K562 (cell line): ENCODE data around the gene ITIH3. TPM values are rescaled to one million over a fixed set of nuclear protein-coding genes. Genes with fewer than 3 reads are reported as not detected.

Experiments
- ATAC-seq: fragments of 200-7000 bp; cut with Tn5 transposase; 3 replicates; pipeline ENCODE4 v1.9.1; 2020; ENCODE audit warnings: moderate library complexity
- BruUV-seq: library from RNA; stranded (reverse); fragments of 400-500 nt; replicated peaks from 2 replicates; lab custom pipeline; 2021; lab: Mats Ljungman, UMichigan
- CTCF ChIA-PET: fragments of 300-600 bp; formaldehyde crosslinking; extraction: SDS; loops from one replicate; lab custom pipeline; 2021; ENCODE audit warnings: low intra/inter-chr PET ratio; lab: Yijun Ruan, JAX
- POLR2A ChIA-PET: fragments of 300-600, 350-650 bp; sonication (Branson Sonifier 250); formaldehyde crosslinking; extraction: SDS; loops from one replicate; lab custom pipeline; 2021; ENCODE audit warnings: antibody characterized with exemption, inconsistent platforms; lab: Yijun Ruan, JAX
- DNase-seq, 4 experiments: peaks; one replicate each; pipeline versions ENCODE4 v3.0.0 to v3.0.0-alpha.2; 2011 to 2018; ENCODE audit warnings: low spot score in 3 of 4, mixed read lengths in 3 of 4; ENCODE audit errors: extremely low read depth in 1 of 4
- FAIRE-seq: peaks from 2 replicates; lab custom pipeline; 2011; peaks lifted over from hg19 to GRCh38; lab: Jason Lieb, UNC
- H2AFZ ChIP-seq: 2 replicates; pipeline ENCODE4 v1.6.0; 2011; ENCODE audit warnings: low read depth, low read length, control low read depth, inconsistent platforms
- H3K27ac ChIP-seq: fragments of 200-600 bp; 3 replicates; pipeline ENCODE4 v1.8.0; 2011; ENCODE audit warnings: low read depth, mild to moderate bottlenecking, control low read depth, inconsistent platforms, low read length, moderate library complexity, mixed read lengths; ENCODE audit errors: extremely low read depth
- H3K27me3 ChIP-seq, 2 experiments: fragments of 300-600 bp in 1 of 2; 2 replicates in 1 of 2; 3 replicates in 1 of 2; pipeline versions ENCODE4 v1.6.0 to v1.8.0; 2011; ENCODE audit warnings: inconsistent platforms in 2 of 2, low read length in 2 of 2, mild to moderate bottlenecking in 1 of 2, mixed read lengths in 1 of 2, moderate library complexity in 1 of 2; ENCODE audit not compliant: control insufficient read depth in 2 of 2, insufficient read depth in 2 of 2
- H3K36me3 ChIP-seq: fragments of 300-600 bp; 3 replicates; pipeline ENCODE4 v1.8.0; 2011; ENCODE audit warnings: mild to moderate bottlenecking, low read length, inconsistent platforms; ENCODE audit not compliant: control insufficient read depth, insufficient read depth
- H3K4me1 ChIP-seq, 2 experiments: fragments of 200-600 bp in 1 of 2; replicated peaks in 1 of 2; 2 replicates in 1 of 2; 3 replicates in 1 of 2; pipeline versions ENCODE4 v1.5.1 to v1.8.0; 2011; ENCODE audit warnings: inconsistent platforms in 2 of 2, low read length in 2 of 2, mild to moderate bottlenecking in 1 of 2, mixed read lengths in 1 of 2, moderate library complexity in 1 of 2; ENCODE audit not compliant: control insufficient read depth in 2 of 2, insufficient read depth in 2 of 2
- H3K4me2 ChIP-seq: 2 replicates; pipeline ENCODE4 v1.6.1; 2011; ENCODE audit warnings: low read length, control low read depth, inconsistent platforms, mixed read lengths; ENCODE audit not compliant: insufficient read depth
- H3K4me3 ChIP-seq: fragments of 200-600 bp; sonication (generic), shearing (Covaris generic); 2 replicates; pipeline ENCODE4 v1.5.1; 2016; ENCODE audit warnings: control low read depth, inconsistent platforms
- H3K79me2 ChIP-seq: fragments of 200-600 bp; 3 replicates; pipeline ENCODE4 v1.8.0; 2011; ENCODE audit warnings: low read length, inconsistent platforms; ENCODE audit not compliant: control insufficient read depth, insufficient read depth
- H3K9ac ChIP-seq, 2 experiments: 2 replicates each; pipeline versions ENCODE4 v1.6.0 to v1.6.1; 2011; ENCODE audit warnings: low read depth in 2 of 2, low read length in 2 of 2, control low read depth in 1 of 2, inconsistent platforms in 1 of 2, mild to moderate bottlenecking in 1 of 2, mixed read lengths in 1 of 2; ENCODE audit not compliant: insufficient read depth in 1 of 2
- H3K9me1 ChIP-seq: one replicate; pipeline ENCODE4 v1.6.0; 2011; ENCODE audit warnings: inconsistent platforms, mild to moderate bottlenecking, low read length, moderate library complexity; ENCODE audit not compliant: control insufficient read depth, insufficient read depth
- H3K9me3 ChIP-seq: replicated peaks from 2 replicates; pipeline ENCODE4 v1.5.1; 2011; ENCODE audit warnings: low read depth, low read length, inconsistent platforms; ENCODE audit not compliant: control insufficient read depth, insufficient read depth
- H4K20me1 ChIP-seq: replicated peaks from 2 replicates; pipeline ENCODE4 v1.6.1; 2011; ENCODE audit warnings: low read length, inconsistent platforms, mixed read lengths; ENCODE audit not compliant: control insufficient read depth, insufficient read depth
- BRD4 ChIP-seq: fragments of 200-600 bp; sonication (generic); IDR thresholded peaks from 2 replicates; pipeline ENCODE4 v1.6.1; 2017; ENCODE audit warnings: inconsistent platforms
- CHD4 ChIP-seq: fragments of 200-600 bp; sonication (generic); IDR thresholded peaks from 3 replicates; pipeline ENCODE4 v1.6.1; 2012; ENCODE audit warnings: low read depth, mild to moderate bottlenecking, mixed read lengths, low read length, inconsistent platforms; ENCODE audit not compliant: insufficient read depth, insufficient replicate concordance, poor library complexity, severe bottlenecking
- DACH1 ChIP-seq: fragments of 450-650 bp; IDR thresholded peaks from 2 replicates; pipeline ENCODE4 v1.6.1; 2018; ENCODE audit not compliant: partially characterized antibody
- ETS2 ChIP-seq: IDR thresholded peaks from 2 replicates; pipeline ENCODE4 v1.6.1; 2016; ENCODE audit warnings: borderline replicate concordance, missing genetic modification characterization, mild to moderate bottlenecking, moderate library complexity, missing compliant biosample characterization; ENCODE audit not compliant: poor library complexity, severe bottlenecking
- ETV6 ChIP-seq, 3 experiments: fragments of 150-350 bp in 1 of 3; sonication (generic) in 1 of 3; formaldehyde crosslinking in 1 of 3; IDR thresholded peaks; 2 replicates each; pipeline versions ENCODE4 v1.6.1 to v1.8.0; 2014 to 2022; ENCODE audit warnings: borderline replicate concordance in 2 of 3, low read depth in 2 of 3, antibody characterized with exemption in 1 of 3, low read length in 1 of 3, mild to moderate bottlenecking in 1 of 3, missing genetic modification reagents in 1 of 3
- MAFG ChIP-seq: fragments of 450-650 bp; conservative IDR thresholded peaks from 2 replicates; pipeline ENCODE4 v1.6.1; 2016; ENCODE audit warnings: missing genetic modification characterization, missing compliant biosample characterization
- POLR2H ChIP-seq: IDR thresholded peaks from 2 replicates; pipeline ENCODE4 v1.6.1; 2016; ENCODE audit warnings: missing genetic modification characterization, low read depth, mild to moderate bottlenecking, control low read depth, missing compliant biosample characterization, moderate library complexity
- TBP ChIP-seq: optimal IDR thresholded peaks from 2 replicates; pipeline ENCODE3; 2011; ENCODE audit warnings: low read depth, low read length, improper control_type of control experiment
- ZZZ3 ChIP-seq: fragments of 450-650 bp; IDR thresholded peaks from 2 replicates; pipeline ENCODE4 v1.6.1; 2016; ENCODE audit warnings: antibody characterized with exemption, mild to moderate bottlenecking, moderate library complexity
- WGBS: fragments of 100-300 bp; shearing (Covaris generic); methylation state at CpG from one replicate; pipeline ENCODE4 v1.1.6; 2016; ENCODE audit warnings: low coverage, mixed read lengths; ENCODE audit not compliant: insufficient coverage; ENCODE audit errors: missing lambda C conversion rate; 5-methylcytosine and 5-hydroxymethylcytosine counted together
- in situ Hi-C: fragments of 300-500 bp; cut with MboI; formaldehyde crosslinking; loops from 4 replicates; pipeline ENCODE4 v1.15.0; 2018; ENCODE audit warnings: inconsistent platforms, mixed read lengths
- intact Hi-C: fragments of 100-400 bp; cut with micrococcal nuclease; formaldehyde crosslinking; loops from 2 replicates; pipeline ENCODE4 v1.14.2; 2022
- polyA plus RNA-seq, 8 experiments: library from polyadenylated mRNA; depleted of rRNA in 4 of 8; stranded (reverse) in 5 of 8; unstranded in 3 of 8; fragments of >200 nt; fragmentation: Nextera tagmentation in 2 of 8; fragmentation: Illumina TruSeq in 1 of 8; extraction: Ambion mirVana in 2 of 8; extraction: Trizol in 1 of 8; gene quantifications; 2 replicates each; pipeline versions ENCODE4 v1.2.1 to v1.2.3, GENCODE V29; 2011 to 2014; ENCODE audit warnings: inconsistent platforms in 1 of 8, missing spikeins in 1 of 8
- total RNA-seq, 7 experiments: library from RNA; depleted of rRNA in 6 of 7; stranded (reverse); fragments of >200 nt in 6 of 7; fragmentation: Illumina TruSeq in 2 of 7; extraction: Trizol in 2 of 7; gene quantifications; 2 replicates each; pipeline versions ENCODE4 v1.2.1 to v1.2.3, GENCODE V29; 2011 to 2021; ENCODE audit warnings: low replicate concordance in 1 of 7
- TF ChIP-seq, protein P1 (sequence below): fragments of 450-650 bp; IDR thresholded peaks from 2 replicates; pipeline ENCODE4 v1.6.1; 2018; ENCODE audit warnings: mild to moderate bottlenecking, low read depth; ENCODE audit not compliant: partially characterized antibody
- TF ChIP-seq, protein P2 (sequence below): sonication (generic); formaldehyde crosslinking; IDR thresholded peaks from 2 replicates; pipeline ENCODE4 v1.8.0; 2022; ENCODE audit warnings: mild to moderate bottlenecking, missing genetic modification reagents

The ITIH3 gene
- total and polyA plus RNA-seq, 9 of the 15 experiments (the other 6 are each of a cell fraction or from before 2014, with no cell fraction given) = 0.07 to 0.35 TPM; not detected in 7

DNA sequence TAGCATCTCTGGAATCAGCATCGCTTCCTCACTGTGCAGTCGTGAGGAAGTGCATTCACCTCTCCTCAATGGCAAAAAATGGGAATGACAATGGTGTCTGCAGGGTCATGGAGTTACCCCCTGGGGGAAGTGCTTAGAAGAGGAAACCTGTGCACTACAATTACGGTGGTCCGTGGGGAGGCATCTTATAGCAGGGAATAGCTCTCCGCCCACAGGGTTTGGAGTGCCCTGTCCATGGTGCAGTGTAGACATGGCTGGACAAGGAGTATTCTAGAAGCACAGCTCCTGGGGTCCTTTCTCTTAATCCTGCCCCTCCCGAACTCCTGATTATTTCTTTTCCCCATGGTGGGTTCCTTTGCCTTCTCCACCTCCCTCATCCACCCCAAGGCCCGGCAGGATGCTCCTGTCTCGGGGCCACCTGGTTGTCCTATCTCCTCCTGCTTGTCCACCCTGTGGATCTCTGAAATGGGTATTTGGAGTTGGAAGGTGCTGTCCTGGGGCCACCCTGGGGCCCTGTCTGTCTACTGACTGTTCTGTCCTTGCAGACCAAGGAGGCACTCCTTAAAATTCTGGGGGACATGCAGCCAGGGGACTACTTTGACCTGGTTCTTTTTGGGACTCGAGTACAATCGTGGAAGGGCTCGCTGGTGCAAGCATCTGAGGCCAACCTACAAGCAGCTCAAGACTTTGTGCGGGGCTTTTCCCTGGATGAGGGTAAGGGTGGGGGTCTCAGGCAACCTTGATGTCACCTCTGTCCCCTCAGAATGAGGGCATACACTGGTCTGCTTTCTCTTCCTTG is 12.0 kb upstream of the ITIH3 start:
- Histone ChIP-seq H4K20me1 (no peaks in the 10 kb centered on the region), H3K9ac (no peak overlapping the region), H3K9me1 (no peaks in the 10 kb centered on the region), H3K27me3 (peaks cover 0 to 35% of the 10 kb centered on the region in 2 experiments; a peak in 2 of 5 replicates), H3K4me3 (no peak overlapping the region), H3K9me3 (no peaks in the 10 kb centered on the region), H3K4me2 (no peak overlapping the region), H3K79me2 (no peaks in the 10 kb centered on the region), H3K4me1 (peaks cover 0 to 3% of the 10 kb centered on the region in 2 experiments; a peak in 1 of 5 replicates), H2AFZ (no peak overlapping the region), H3K36me3 (no peaks in the 10 kb centered on the region), H3K27ac (no peak overlapping the region)
- FAIRE-seq = no peak
- in situ Hi-C loops = no loop called here
- DNase-seq = no peak
- intact Hi-C loops = no loop called here
- POLR2A ChIA-PET = interaction anchor here (0.7 to 1.0 kb wide), 2 partner anchors 8 to 12 kb away, joined by 3 read pairs; partner anchors contain the start of gene NEK4
- CTCF ChIA-PET = no interaction called here
- no TSS peak for BruUV-seq
- under 1% methylated on average over 12 of the region's 12 CpGs for WGBS
- no peak for ATAC-seq
- TF ChIP-seq DACH1 = no peak
- TF ChIP-seq, protein P1, sequence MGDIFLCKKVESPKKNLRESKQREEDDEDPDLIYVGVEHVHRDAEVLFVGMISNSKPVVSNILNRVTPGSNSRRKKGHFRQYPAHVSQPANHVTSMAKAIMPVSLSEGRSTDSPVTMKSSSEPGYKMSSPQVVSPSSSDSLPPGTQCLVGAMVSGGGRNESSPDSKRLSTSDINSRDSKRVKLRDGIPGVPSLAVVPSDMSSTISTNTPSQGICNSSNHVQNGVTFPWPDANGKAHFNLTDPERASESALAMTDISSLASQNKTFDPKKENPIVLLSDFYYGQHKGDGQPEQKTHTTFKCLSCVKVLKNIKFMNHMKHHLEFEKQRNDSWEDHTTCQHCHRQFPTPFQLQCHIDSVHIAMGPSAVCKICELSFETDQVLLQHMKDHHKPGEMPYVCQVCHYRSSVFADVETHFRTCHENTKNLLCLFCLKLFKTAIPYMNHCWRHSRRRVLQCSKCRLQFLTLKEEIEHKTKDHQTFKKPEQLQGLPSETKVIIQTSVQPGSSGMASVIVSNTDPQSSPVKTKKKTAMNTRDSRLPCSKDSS = no peak
- no peak for TF ChIP-seq MAFG (tag)
- no peak for TF ChIP-seq ZZZ3
- no peak for TF ChIP-seq ETS2 (tag)
- TF ChIP-seq CHD4 = no peak
- TF ChIP-seq POLR2H = no peak
- TF ChIP-seq TBP = no peak
- TF ChIP-seq, protein P2, sequence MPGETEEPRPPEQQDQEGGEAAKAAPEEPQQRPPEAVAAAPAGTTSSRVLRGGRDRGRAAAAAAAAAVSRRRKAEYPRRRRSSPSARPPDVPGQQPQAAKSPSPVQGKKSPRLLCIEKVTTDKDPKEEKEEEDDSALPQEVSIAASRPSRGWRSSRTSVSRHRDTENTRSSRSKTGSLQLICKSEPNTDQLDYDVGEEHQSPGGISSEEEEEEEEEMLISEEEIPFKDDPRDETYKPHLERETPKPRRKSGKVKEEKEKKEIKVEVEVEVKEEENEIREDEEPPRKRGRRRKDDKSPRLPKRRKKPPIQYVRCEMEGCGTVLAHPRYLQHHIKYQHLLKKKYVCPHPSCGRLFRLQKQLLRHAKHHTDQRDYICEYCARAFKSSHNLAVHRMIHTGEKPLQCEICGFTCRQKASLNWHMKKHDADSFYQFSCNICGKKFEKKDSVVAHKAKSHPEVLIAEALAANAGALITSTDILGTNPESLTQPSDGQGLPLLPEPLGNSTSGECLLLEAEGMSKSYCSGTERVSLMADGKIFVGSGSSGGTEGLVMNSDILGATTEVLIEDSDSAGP = no peak
- TF ChIP-seq BRD4 = no peak
- no peak for TF ChIP-seq ETV6 (IDR thresholded peaks at IDR 0.05; ENCODE audit: borderline replicate concordance in 1 of 2, low read depth in 2 of 2, low read length in 1 of 2)
- TF ChIP-seq ETV6 (CRISPR knock-in tag; IDR thresholded peaks at IDR 0.05; ENCODE audit: borderline replicate concordance) = no peak
